ENCODE data around the gene DHX57. TPM values are rescaled to one million over a fixed set of nuclear protein-coding genes. Genes with fewer than 3 reads are reported as not detected.
A peak's percentile ranks its signal among the peaks of the same experiment; 100 is the strongest.

The DHX57 gene
- total RNA-seq, 1 donor from 2014 or later: 12.5 TPM

DNA sequence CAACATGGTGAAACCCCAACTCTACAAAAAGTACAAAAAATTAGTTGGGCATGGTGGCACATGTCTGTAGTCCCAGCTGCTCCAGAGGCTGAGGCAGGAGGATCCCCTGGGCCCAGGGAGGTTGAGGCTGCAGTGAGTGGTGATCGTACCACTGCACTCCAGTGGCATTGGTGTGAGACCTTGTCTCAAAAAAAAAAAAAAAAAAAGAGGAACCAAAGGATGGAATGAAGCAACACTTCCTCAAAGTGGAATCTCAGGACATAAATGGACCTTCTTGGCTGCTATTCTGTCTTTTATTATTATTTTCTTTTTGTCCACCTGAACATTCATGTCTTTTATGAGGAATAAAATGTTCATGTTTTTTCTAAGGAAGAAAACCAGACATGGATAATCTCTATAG, 84.0 kb downstream of the DHX57 start:
- DNase-seq (ENCODE audit: low read depth): no peak
- Histone ChIP-seq H3K36me3 (ENCODE audit: control insufficient read depth, insufficient read depth, low read length) (no peaks in the 10 kb centered on the region), H3K4me3 (ENCODE audit: low read depth, low read length) (no peak overlapping the region), H3K27me3 (ENCODE audit: control insufficient read depth, insufficient read depth, low read length) (no peaks in the 10 kb centered on the region)
- no peak for TF ChIP-seq CTCF (IDR thresholded peaks at IDR 0.05; ENCODE audit: insufficient read depth, low read length, poor library complexity, severe bottlenecking)

DNA sequence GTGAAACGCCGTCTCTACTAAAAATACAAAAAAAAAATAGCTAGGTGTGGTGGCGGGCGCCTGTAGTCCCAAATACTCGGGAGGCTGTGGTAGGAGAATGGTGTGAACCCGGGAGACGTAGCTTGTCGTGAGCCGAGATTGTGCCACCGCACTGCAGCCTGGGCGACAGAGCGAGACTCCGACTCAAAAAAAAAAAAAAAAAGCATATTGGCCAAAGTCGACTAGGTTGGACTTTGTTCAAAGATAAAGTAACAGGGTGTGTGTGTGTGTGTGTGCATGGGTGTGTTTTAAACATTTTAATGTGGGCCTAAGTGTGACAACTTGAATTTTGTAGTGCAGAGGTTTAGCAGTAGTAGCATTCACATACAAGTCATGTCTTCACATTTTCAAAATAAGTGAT, 86.0 kb downstream of the DHX57 start:
- TF ChIP-seq CTCF (IDR thresholded peaks at IDR 0.05; ENCODE audit: insufficient read depth, low read length, poor library complexity, severe bottlenecking): no peak
- no peak for DNase-seq (ENCODE audit: low read depth)
- H3K27me3 ChIP-seq (ENCODE audit: control insufficient read depth, insufficient read depth, low read length): no peaks in the 10 kb centered on the region

GRCh38 chr2:38788306-38788705, 87.4 kb downstream of the DHX57 start:
- TF ChIP-seq CTCF (IDR thresholded peaks at IDR 0.05; ENCODE audit: insufficient read depth, low read length, poor library complexity, severe bottlenecking): no peak
- H3K4me3 ChIP-seq (ENCODE audit: low read depth, low read length): no peak overlapping the region
- no peaks in the 10 kb centered on the region for H3K36me3 ChIP-seq (ENCODE audit: control insufficient read depth, insufficient read depth, low read length)
- H3K27me3 ChIP-seq (ENCODE audit: control insufficient read depth, insufficient read depth, low read length): no peaks in the 10 kb centered on the region
- no peak for DNase-seq (ENCODE audit: low read depth)

More for the DNA sequence above, 86.0 kb downstream of the DHX57 start:
- no peak overlapping the region for H3K4me3 ChIP-seq (ENCODE audit: low read depth, low read length)
- H3K36me3 ChIP-seq (ENCODE audit: control insufficient read depth, insufficient read depth, low read length): no peaks in the 10 kb centered on the region

DNA sequence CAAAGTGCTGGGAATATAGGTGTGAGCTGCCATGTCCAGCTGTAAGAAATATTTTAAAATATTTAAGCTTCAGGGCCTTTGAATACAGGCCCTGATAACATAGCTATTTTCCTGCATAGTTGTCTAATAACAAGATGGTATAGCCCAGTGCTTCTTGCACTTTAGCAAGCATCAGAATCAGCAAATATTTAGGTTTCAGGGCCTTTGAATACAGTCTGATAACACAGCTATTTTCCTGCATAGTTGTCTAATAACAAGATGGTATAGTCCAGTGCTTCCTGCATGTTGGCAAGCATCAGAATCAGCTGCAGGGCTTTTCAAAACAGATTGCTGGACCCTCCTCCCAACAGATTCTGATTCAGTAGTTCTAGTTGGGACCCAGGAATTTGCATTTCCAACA, 92.1 kb downstream of the DHX57 start:
- no peaks in the 10 kb centered on the region for H3K36me3 ChIP-seq (ENCODE audit: control insufficient read depth, insufficient read depth, low read length)
- no peak for TF ChIP-seq CTCF (IDR thresholded peaks at IDR 0.05; ENCODE audit: insufficient read depth, low read length, poor library complexity, severe bottlenecking)
- H3K4me3 ChIP-seq (ENCODE audit: low read depth, low read length): no peak overlapping the region
- no peak for DNase-seq (ENCODE audit: low read depth)
- H3K27me3 ChIP-seq (ENCODE audit: control insufficient read depth, insufficient read depth, low read length): no peaks in the 10 kb centered on the region

DNA sequence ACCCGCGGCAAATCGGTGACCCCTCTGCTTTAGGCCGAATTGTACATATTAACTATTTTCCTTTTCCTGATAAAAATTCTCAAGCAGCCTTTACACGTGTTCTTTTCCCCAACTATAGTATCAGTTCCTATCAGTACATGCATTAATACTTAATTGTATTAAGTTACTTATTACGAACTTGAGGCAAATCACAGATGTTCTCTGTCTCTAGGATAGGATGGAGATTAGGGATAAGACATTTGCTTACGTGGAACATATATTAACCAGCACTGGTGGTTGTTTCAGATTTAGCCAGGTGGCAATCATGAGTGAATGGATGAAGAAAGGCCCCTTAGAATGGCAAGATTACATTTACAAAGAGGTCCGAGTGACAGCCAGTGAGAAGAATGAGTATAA, 97.0 kb downstream of the DHX57 start:
- no peak for DNase-seq (ENCODE audit: low read depth)
- Histone ChIP-seq H3K27me3 (ENCODE audit: control insufficient read depth, insufficient read depth, low read length) (no peaks in the 10 kb centered on the region), H3K4me3 (ENCODE audit: low read depth, low read length) (peak overlapping the region; percentile 54), H3K36me3 (ENCODE audit: control insufficient read depth, insufficient read depth, low read length) (no peaks in the 10 kb centered on the region)
- TF ChIP-seq CTCF (IDR thresholded peaks at IDR 0.05; ENCODE audit: insufficient read depth, low read length, poor library complexity, severe bottlenecking): no peak

- Histone ChIP-seq H3K27me3 (ENCODE audit: control insufficient read depth, insufficient read depth, low read length) (no peaks in the 10 kb centered on the region), H3K4me3 (ENCODE audit: low read depth, low read length) (no peak overlapping the region), H3K36me3 (ENCODE audit: control insufficient read depth, insufficient read depth, low read length) (no peaks in the 10 kb centered on the region)
- TF ChIP-seq CTCF (IDR thresholded peaks at IDR 0.05; ENCODE audit: insufficient read depth, low read length, poor library complexity, severe bottlenecking): no peak
- no peak for DNase-seq (ENCODE audit: low read depth)
Measured at GRCh38 chr2:38776531-38776930, 99.2 kb downstream of the DHX57 start.

Measured in kidney epithelial cell (primary cell).